Neural crest cell (in vitro differentiated cells): Measurements from ENCODE around the gene GALNT14. TPM values are rescaled to one million over a fixed set of nuclear protein-coding genes. Genes with fewer than 3 reads are reported as not detected.

Source experiments
- DNase-seq: peaks from one replicate; pipeline ENCODE4 v3.0.0; 2021; ENCODE audit warnings: low read depth, mixed read lengths, low spot score
- H3K27ac Mint-ChIP-seq: one replicate; pipeline ENCODE4 v1.8.0; 2021; ENCODE audit warnings: mild to moderate bottlenecking, mixed read lengths; ENCODE audit not compliant: unreplicated experiment
- H3K27me3 Mint-ChIP-seq: 2 replicates; pipeline ENCODE4 v1.8.0; 2021; ENCODE audit warnings: low read depth, mild to moderate bottlenecking, mixed read lengths
- H3K36me3 Mint-ChIP-seq: 2 replicates; pipeline ENCODE4 v1.8.0; 2021; ENCODE audit warnings: low read depth, mild to moderate bottlenecking, mixed read lengths
- H3K4me1 Mint-ChIP-seq: 2 replicates; pipeline ENCODE4 v1.8.0; 2021; ENCODE audit warnings: mixed read lengths
- H3K4me3 Mint-ChIP-seq: one replicate; pipeline ENCODE4 v1.8.0; 2021; ENCODE audit warnings: mild to moderate bottlenecking, mixed read lengths
- H3K9me3 Mint-ChIP-seq: 2 replicates; pipeline ENCODE4 v1.8.0; 2021; ENCODE audit warnings: mixed read lengths
- CTCF ChIP-seq: fragments of 200-600 bp; sonication (generic); conservative IDR thresholded peaks from 2 replicates; pipeline ENCODE4 v1.5.0; 2021; ENCODE audit warnings: antibody characterized with exemption, mild to moderate bottlenecking
- total RNA-seq: library from RNA; stranded (reverse); gene quantifications from 2 replicates; pipeline ENCODE4 v1.2.1, GENCODE V29; 2021

GALNT14 gene
- total RNA-seq, 1 donor from 2014 or later: 1.5 TPM

GRCh38 chr2:31170071-31170698 lies 31.9 kb upstream of the GALNT14 start:
- H3K9me3 Mint-ChIP-seq: no peaks in the 10 kb centered on the region
- peak; percentile 95 for TF ChIP-seq CTCF
- no peak overlapping the region for H3K4me3 Mint-ChIP-seq
- peak; percentile 47 for DNase-seq
- H3K27me3 Mint-ChIP-seq: peaks cover 39% of the 10 kb centered on the region
- H3K27ac Mint-ChIP-seq: no peak overlapping the region
- no peaks in the 10 kb centered on the region for H3K4me1 Mint-ChIP-seq
- no peaks in the 10 kb centered on the region for H3K36me3 Mint-ChIP-seq

- Mint-ChIP-seq H3K27ac (no peak overlapping the region), H3K9me3 (no peaks in the 10 kb centered on the region), H3K36me3 (no peaks in the 10 kb centered on the region), H3K4me1 (no peaks in the 10 kb centered on the region), H3K27me3 (peaks cover 39% of the 10 kb centered on the region), H3K4me3 (no peak overlapping the region)
- DNase-seq: no peak
- no peak for TF ChIP-seq CTCF
These were observed 30.1 kb upstream of the GALNT14 start for GRCh38 chr2:31168291-31168690.

- no peak for DNase-seq
- no peaks in the 10 kb centered on the region for H3K36me3 Mint-ChIP-seq
- peaks cover 28% of the 10 kb centered on the region for H3K27me3 Mint-ChIP-seq
- H3K27ac Mint-ChIP-seq: no peak overlapping the region
- H3K4me3 Mint-ChIP-seq: no peak overlapping the region
- H3K9me3 Mint-ChIP-seq: no peaks in the 10 kb centered on the region
- TF ChIP-seq CTCF: no peak
- no peaks in the 10 kb centered on the region for H3K4me1 Mint-ChIP-seq
These were observed 28.7 kb upstream of the GALNT14 start for GRCh38 chr2:31166925-31167324.

- TF ChIP-seq CTCF: no peak
- Mint-ChIP-seq H3K36me3 (no peaks in the 10 kb centered on the region), H3K4me1 (no peaks in the 10 kb centered on the region), H3K27me3 (peaks cover 12% of the 10 kb centered on the region), H3K4me3 (no peak overlapping the region), H3K9me3 (no peaks in the 10 kb centered on the region), H3K27ac (no peak overlapping the region)
- DNase-seq: no peak
These were observed 24.8 kb upstream of the GALNT14 start for GRCh38 chr2:31163011-31163539.

DNA sequence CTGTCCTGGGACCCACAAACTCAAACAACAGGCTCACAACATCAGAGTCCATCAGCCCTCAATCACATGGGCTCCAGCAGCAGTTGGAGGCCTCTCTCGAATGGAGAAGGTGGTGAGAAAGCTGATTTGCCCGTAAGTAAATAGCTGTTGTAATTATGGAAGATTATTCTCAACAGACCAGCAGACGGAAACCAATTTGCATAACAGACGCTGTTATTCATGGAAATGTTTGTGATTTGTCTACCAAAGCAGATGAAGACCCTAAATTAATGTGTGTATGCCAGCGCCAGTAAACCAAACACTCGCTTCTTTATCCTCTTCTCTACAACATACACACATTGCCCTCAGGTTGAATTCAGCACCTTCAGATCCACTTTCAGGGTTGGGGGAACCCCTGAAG lies 23.4 kb upstream of the GALNT14 start:
- no peak for DNase-seq
- TF ChIP-seq CTCF: no peak
- H3K4me1 Mint-ChIP-seq: no peaks in the 10 kb centered on the region
- no peak overlapping the region for H3K4me3 Mint-ChIP-seq
- no peaks in the 10 kb centered on the region for H3K9me3 Mint-ChIP-seq
- H3K27me3 Mint-ChIP-seq: peaks cover 17% of the 10 kb centered on the region
- H3K27ac Mint-ChIP-seq: no peak overlapping the region
- no peaks in the 10 kb centered on the region for H3K36me3 Mint-ChIP-seq
